Lower lobe of right lung (tissue), 2 donors: ENCODE results near the gene CHMP3. TPM values are rescaled to one million over a fixed set of nuclear protein-coding genes. Genes with fewer than 3 reads are reported as not detected.

Experiments
- ATAC-seq, 2 donors: fragments of 200-7000 bp; cut with Tn5 transposase; one replicate each; pipeline ENCODE4 v1.9.1; 2020 to 2022; ENCODE audit warnings: mild to moderate bottlenecking in 2 of 2, moderate library complexity in 2 of 2
- DNase-seq: peaks from one replicate; pipeline ENCODE4 v3.0.0-alpha.2; 2020
- H3K27ac ChIP-seq: fragments of 200-600 bp; one replicate; pipeline ENCODE4 v1.8.0; 2022
- H3K27me3 ChIP-seq: fragments of 200-600 bp; one replicate; pipeline ENCODE4 v1.8.0; 2022; ENCODE audit warnings: low read depth
- H3K36me3 ChIP-seq: fragments of 200-600 bp; one replicate; pipeline ENCODE4 v1.8.0; 2022; ENCODE audit warnings: mild to moderate bottlenecking
- H3K4me1 ChIP-seq: fragments of 200-600 bp; one replicate; pipeline ENCODE4 v1.8.0; 2022
- H3K4me3 ChIP-seq: fragments of 200-600 bp; one replicate; pipeline ENCODE4 v1.8.0; 2022; ENCODE audit warnings: mild to moderate bottlenecking
- H3K9me3 ChIP-seq: fragments of 200-600 bp; one replicate; pipeline ENCODE4 v1.8.0; 2022
- CTCF ChIP-seq: fragments of 200-600 bp; IDR thresholded peaks from one replicate; pipeline ENCODE4 v1.8.0; 2022; ENCODE audit warnings: antibody characterized with exemption, mild to moderate bottlenecking
- intact Hi-C: fragments of 100-400 bp; cut with DNase I; formaldehyde crosslinking; loops from one replicate; pipeline ENCODE4 v1.11.0; 2022
- total RNA-seq: library from RNA; stranded (reverse); fragmentation: NEBNext Ultra II Directional; extraction: Animal tissue kit (Norgen Biotek cat#: 25700); gene quantifications from one replicate; pipeline ENCODE4 v1.2.1, GENCODE V29; 2021
- donor health status: DM: no; HTN: yes; CAD: no; lungs with severe emphysema.

The CHMP3 gene
- total RNA-seq, 1 donor from 2014 or later = 140 TPM

- Histone ChIP-seq H3K27ac (no peak overlapping the region), H3K36me3 (peaks cover 100% of the 10 kb centered on the region), H3K4me1 (no peaks in the 10 kb centered on the region), H3K27me3 (no peaks in the 10 kb centered on the region), H3K9me3 (no peaks in the 10 kb centered on the region), H3K4me3 (no peak overlapping the region)
- DNase-seq (no peak), ATAC-seq (no peak)
- TF ChIP-seq CTCF = no peak
- intact Hi-C loops = no loop called here
Observed at GRCh38 chr2:86487062-86487461, 76.2 kb downstream of the CHMP3 start.

GRCh38 chr2:86485802-86486201 lies 77.4 kb downstream of the CHMP3 start:
- intact Hi-C loops = no loop called here
- no peak for TF ChIP-seq CTCF
- peaks cover 2% of the 10 kb centered on the region for H3K4me1 ChIP-seq
- no peak overlapping the region for H3K4me3 ChIP-seq
- ATAC-seq (no peak), DNase-seq (no peak)
- H3K9me3 ChIP-seq = no peaks in the 10 kb centered on the region
- no peaks in the 10 kb centered on the region for H3K27me3 ChIP-seq
- peaks cover 100% of the 10 kb centered on the region for H3K36me3 ChIP-seq
- no peak overlapping the region for H3K27ac ChIP-seq

GRCh38 chr2:86485103-86485502 lies 78.1 kb downstream of the CHMP3 start:
- Histone ChIP-seq H3K9me3 (no peaks in the 10 kb centered on the region), H3K27ac (no peak overlapping the region), H3K36me3 (peaks cover 100% of the 10 kb centered on the region), H3K4me1 (peaks cover 9% of the 10 kb centered on the region), H3K4me3 (no peak overlapping the region), H3K27me3 (no peaks in the 10 kb centered on the region)
- ATAC-seq (no peak), DNase-seq (no peak)
- intact Hi-C loops = no loop called here
- no peak for TF ChIP-seq CTCF

- DNase-seq (no peak), ATAC-seq (no peak)
- H3K27me3 ChIP-seq = no peaks in the 10 kb centered on the region
- H3K9me3 ChIP-seq = no peaks in the 10 kb centered on the region
- H3K36me3 ChIP-seq = peaks cover 100% of the 10 kb centered on the region
- peaks cover 15% of the 10 kb centered on the region for H3K4me1 ChIP-seq
- H3K27ac ChIP-seq = no peak overlapping the region
- intact Hi-C loops = no loop called here
- H3K4me3 ChIP-seq = no peak overlapping the region
- no peak for TF ChIP-seq CTCF
Observed at GRCh38 chr2:86484385-86484784, 78.9 kb downstream of the CHMP3 start.

GRCh38 chr2:86482034-86482433 lies 81.2 kb downstream of the CHMP3 start:
- peak overlapping the region; percentile 4 for H3K27ac ChIP-seq

More at GRCh38 chr2:86482034-86482433, 81.2 kb downstream of the CHMP3 start:
- Histone ChIP-seq H3K36me3 (peaks cover 100% of the 10 kb centered on the region), H3K4me3 (no peak overlapping the region), H3K9me3 (no peaks in the 10 kb centered on the region), H3K27me3 (no peaks in the 10 kb centered on the region), H3K4me1 (peaks cover 15% of the 10 kb centered on the region)
- ATAC-seq (no peak), DNase-seq (no peak)
- no peak for TF ChIP-seq CTCF
- intact Hi-C loops = no loop called here
